Gastrocnemius medialis (tissue), 4 donors: Measurements from ENCODE around the gene SYCE3. TPM values are rescaled to one million over a fixed set of nuclear protein-coding genes. Genes with fewer than 3 reads are reported as not detected.
"Not testable (repeated sequence)": the region's sequence is repeated elsewhere in the genome, so short reads cannot be mapped to it uniquely, and the experiment has no call there.

Source experiments
- ATAC-seq, 2 donors: fragments of 150-250 bp; one replicate each; pipeline ENCODE4 v1.9.1; 2016
- DNase-seq, 2 donors: peaks; one replicate each; pipeline ENCODE4 v3.0.0-alpha.2; 2019
- H3K27ac ChIP-seq, 4 donors: fragments of 200-600 bp; sonication (generic); 1 replicate in 1 of 4; 2 replicates in 3 of 4; pipeline ENCODE4 v1.5.1; 2016 to 2018; ENCODE audit warnings: mild to moderate bottlenecking in 2 of 4, moderate library complexity in 1 of 4
- H3K27me3 ChIP-seq, 3 donors: fragments of 200-600 bp; sonication (generic) in 2 of 3; 1 replicate in 1 of 3; 2 replicates in 2 of 3; pipeline versions ENCODE4 v1.5.1 to v1.6.0; 2016 to 2019; ENCODE audit warnings: mild to moderate bottlenecking in 1 of 3, moderate library complexity in 1 of 3
- H3K36me3 ChIP-seq, 2 donors: fragments of 200-600 bp; sonication (generic) in 1 of 2; one replicate each; pipeline ENCODE4 v1.5.1; 2017 to 2018
- H3K4me1 ChIP-seq, 2 donors: fragments of 200-600 bp; sonication (generic) in 1 of 2; one replicate each; pipeline ENCODE4 v1.5.1; 2016 to 2017; ENCODE audit warnings: mild to moderate bottlenecking in 2 of 2
- H3K4me3 ChIP-seq, 4 donors: fragments of 200-600 bp; sonication (generic) in 3 of 4; 1 replicate in 1 of 4; 2 replicates in 3 of 4; pipeline ENCODE4 v1.5.1; 2016 to 2019; ENCODE audit warnings: mild to moderate bottlenecking in 2 of 4
- H3K9me3 ChIP-seq, 3 donors: fragments of 200-600 bp; sonication (generic) in 2 of 3; 1 replicate in 1 of 3; 2 replicates in 2 of 3; pipeline ENCODE4 v1.5.1; 2016 to 2019
- POLR2A ChIP-seq, 2 donors: fragments of 450-650 bp; IDR thresholded peaks; one replicate each; pipeline ENCODE4 v1.6.1; 2017; ENCODE audit warnings: antibody characterized with exemption in 2 of 2, mild to moderate bottlenecking in 2 of 2, moderate library complexity in 2 of 2
- in situ Hi-C, 4 donors: fragments of 200-750 bp; cut with MboI; loops; one replicate each; pipeline versions ENCODE4 v1.15.0 to v1.8.0; 2017; ENCODE audit warnings: low sequenced_read_pairs in 4 of 4
- intact Hi-C: fragments of 100-400 bp; cut with DNase I; formaldehyde crosslinking; loops from one replicate; pipeline ENCODE4 v1.15.1; 2023; ENCODE audit warnings: low total_unique reads
- total RNA-seq, 4 donors: library from RNA; depleted of rRNA; stranded (reverse); fragments of >200 nt; gene quantifications; one replicate each; pipeline versions ENCODE4 v1.1.0 to v1.2.3, GENCODE V29; 2016
- TF ChIP-seq, protein P1 (sequence below), 5 experiments: fragments of 450-650 bp in 3 of 5; fragments of 200-600 bp in 2 of 5; sonication (generic) in 2 of 5; IDR thresholded peaks in 4 of 5; conservative IDR thresholded peaks in 1 of 5; 1 replicate in 4 of 5; 2 replicates in 1 of 5; pipeline ENCODE4 v1.5.1; 2016 to 2019; ENCODE audit warnings: antibody characterized with exemption in 5 of 5, mild to moderate bottlenecking in 3 of 5, moderate library complexity in 3 of 5

SYCE3 gene
- total RNA-seq, 4 donors from 2014 or later, result not detected

DNA sequence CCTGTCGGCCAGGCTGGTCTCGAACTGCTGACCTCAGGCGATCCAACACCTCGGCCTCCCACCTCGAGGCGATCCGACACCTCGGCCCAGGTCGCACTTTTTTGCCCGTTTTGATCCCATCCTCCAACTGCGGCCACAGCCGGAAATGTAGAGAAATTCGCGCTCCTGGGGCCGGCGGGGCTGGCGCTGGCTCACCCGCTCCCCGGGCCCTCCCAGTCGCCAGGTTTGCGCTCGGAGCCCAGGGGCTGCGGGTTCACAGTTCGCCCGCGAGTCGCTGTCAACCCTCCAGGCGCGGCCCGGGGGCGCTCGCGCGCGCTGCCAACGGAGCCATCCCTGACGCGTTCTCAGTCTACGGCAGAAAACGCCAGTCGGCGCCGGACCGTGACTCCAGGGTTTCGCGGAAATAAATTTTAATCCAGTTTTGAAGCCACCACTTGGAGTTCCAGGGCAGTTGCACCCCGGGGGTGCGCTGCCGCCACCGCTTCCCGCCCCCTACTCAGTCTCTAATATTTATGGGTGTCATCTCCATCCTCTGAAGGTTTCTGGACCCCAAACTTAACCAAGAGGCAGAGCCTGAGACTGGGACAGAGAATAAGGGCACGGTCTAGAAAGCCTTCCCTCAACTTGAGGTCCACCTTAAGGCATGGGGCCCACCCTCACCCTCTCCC, 18.5 kb downstream of the SYCE3 start:
- Histone ChIP-seq H3K27ac (no peak overlapping the region), H3K4me1 (peaks cover 10 to 13% of the 10 kb centered on the region in 2 donors), H3K9me3 (no peaks in the 10 kb centered on the region), H3K4me3 (peak overlapping the region in 3 of 4 donors; percentile 25 to 44 (median 40)), H3K36me3 (no peaks in the 10 kb centered on the region), H3K27me3 (peaks cover 25 to 43% (median 41%) of the 10 kb centered on the region in 3 donors)
- intact Hi-C loops (no loop called here), in situ Hi-C loops (no loop called here)
- DNase-seq, result no peak
- no peak for TF ChIP-seq POLR2A (IDR thresholded peaks at IDR 0.05)
- TF ChIP-seq, protein P1, sequence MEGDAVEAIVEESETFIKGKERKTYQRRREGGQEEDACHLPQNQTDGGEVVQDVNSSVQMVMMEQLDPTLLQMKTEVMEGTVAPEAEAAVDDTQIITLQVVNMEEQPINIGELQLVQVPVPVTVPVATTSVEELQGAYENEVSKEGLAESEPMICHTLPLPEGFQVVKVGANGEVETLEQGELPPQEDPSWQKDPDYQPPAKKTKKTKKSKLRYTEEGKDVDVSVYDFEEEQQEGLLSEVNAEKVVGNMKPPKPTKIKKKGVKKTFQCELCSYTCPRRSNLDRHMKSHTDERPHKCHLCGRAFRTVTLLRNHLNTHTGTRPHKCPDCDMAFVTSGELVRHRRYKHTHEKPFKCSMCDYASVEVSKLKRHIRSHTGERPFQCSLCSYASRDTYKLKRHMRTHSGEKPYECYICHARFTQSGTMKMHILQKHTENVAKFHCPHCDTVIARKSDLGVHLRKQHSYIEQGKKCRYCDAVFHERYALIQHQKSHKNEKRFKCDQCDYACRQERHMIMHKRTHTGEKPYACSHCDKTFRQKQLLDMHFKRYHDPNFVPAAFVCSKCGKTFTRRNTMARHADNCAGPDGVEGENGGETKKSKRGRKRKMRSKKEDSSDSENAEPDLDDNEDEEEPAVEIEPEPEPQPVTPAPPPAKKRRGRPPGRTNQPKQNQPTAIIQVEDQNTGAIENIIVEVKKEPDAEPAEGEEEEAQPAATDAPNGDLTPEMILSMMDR (IDR thresholded peaks at IDR 0.05 in 4 of 5, conservative IDR thresholded peaks at IDR 0.05 in 1 of 5), result peak in 4 of 5 experiments; percentile 22 to 46 (median 38)
- ATAC-seq, result peak in 1 of 2 donors; percentile 34

DNA sequence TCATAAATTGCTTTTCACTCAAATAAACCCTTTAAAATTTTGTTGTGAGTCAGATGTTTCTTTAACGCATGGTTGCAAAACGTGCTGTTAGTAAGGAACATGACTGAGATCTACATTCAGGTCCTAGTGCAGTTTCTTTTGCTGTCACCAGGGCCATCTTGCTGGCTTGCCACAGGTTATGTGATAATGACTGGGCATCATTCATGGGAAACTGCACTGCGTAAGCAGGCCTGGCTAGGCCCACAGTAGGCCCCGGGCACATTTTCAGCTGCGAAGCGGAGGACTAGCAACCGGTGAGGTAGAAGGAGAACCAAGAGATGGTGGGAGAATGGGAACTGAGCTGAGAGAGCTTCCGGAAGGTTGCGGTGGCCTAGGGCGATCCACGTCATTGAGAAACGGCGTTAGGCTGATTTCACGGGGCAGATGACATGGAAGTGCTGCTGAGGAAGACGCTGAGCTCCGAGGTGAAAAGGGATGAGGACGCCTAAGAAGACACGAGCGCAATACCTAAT, 20.2 kb downstream of the SYCE3 start:
- intact Hi-C loops, result no loop called here
- TF ChIP-seq POLR2A (IDR thresholded peaks at IDR 0.05), result no peak
- TF ChIP-seq, protein P1 (IDR thresholded peaks at IDR 0.05 in 4 of 5, conservative IDR thresholded peaks at IDR 0.05 in 1 of 5), result no peak
- no peaks in the 10 kb centered on the region for H3K9me3 ChIP-seq
- no peaks in the 10 kb centered on the region for H3K36me3 ChIP-seq
- peaks cover 13 to 28% (median 25%) of the 10 kb centered on the region in 3 donors for H3K27me3 ChIP-seq
- no peak overlapping the region for H3K27ac ChIP-seq
- peaks cover 4 to 8% of the 10 kb centered on the region in 2 donors for H3K4me1 ChIP-seq
- ATAC-seq, result no peak
- in situ Hi-C loops, result no loop called here
- no peak overlapping the region for H3K4me3 ChIP-seq
- no peak for DNase-seq

DNA sequence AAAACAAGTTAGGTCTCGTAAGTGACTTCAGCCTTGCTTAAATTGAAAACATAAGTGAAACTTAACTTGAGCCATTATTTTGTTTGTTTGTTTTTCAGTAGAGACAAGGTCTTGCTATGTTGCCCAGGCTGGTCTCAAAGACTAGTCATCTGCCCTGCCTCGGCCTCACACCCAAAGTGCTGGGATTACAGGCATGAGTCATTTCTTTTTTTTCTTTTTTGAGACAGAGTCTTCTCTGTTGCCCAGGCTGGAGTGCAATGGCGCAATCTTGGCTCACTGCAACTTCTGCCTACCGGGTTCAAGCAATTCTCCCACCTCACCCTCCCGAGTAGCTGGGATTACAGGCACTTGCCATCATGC, 21.1 kb downstream of the SYCE3 start:
- H3K36me3 ChIP-seq, intact Hi-C loops, H3K4me3 ChIP-seq, in situ Hi-C loops, H3K4me1 ChIP-seq, H3K9me3 ChIP-seq, ATAC-seq, DNase-seq: not testable (repeated sequence)
- Histone ChIP-seq H3K27me3 (peaks cover 17 to 22% (median 21%) of the 10 kb centered on the region in 3 donors), H3K27ac (peak overlapping the region in 1 of 4 donors; percentile 31)

DNA sequence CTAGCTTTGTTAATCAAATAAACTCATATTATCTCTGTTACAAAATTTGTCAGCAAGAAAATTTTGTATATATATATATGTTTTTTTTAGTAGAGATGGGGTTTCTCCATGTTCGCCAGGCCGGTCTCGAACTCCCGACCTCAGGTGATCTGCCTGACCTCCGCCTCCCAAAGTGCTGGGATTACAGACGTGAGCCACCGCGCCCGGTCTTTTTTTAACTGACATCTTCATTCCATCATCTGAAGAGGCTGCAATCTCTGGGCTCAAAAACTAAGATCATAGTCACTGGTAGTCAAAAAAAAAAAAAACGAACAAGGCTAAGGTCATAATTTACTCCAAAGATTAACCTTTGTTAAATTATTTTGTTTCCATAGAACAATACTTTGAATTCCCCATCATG, 22.3 kb downstream of the SYCE3 start:
- peaks cover 9 to 18% (median 18%) of the 10 kb centered on the region in 3 donors for H3K27me3 ChIP-seq
- no peaks in the 10 kb centered on the region for H3K36me3 ChIP-seq
- H3K27ac ChIP-seq, result peak overlapping the region in 3 of 4 donors; percentile 75 to 87 (median 85)
- intact Hi-C loops (no loop called here), in situ Hi-C loops (no loop called here)
- H3K4me3 ChIP-seq, result no peak overlapping the region
- ATAC-seq (no peak), DNase-seq (no peak)
- H3K4me1 ChIP-seq, result peaks cover 4 to 8% of the 10 kb centered on the region in 2 donors
- no peaks in the 10 kb centered on the region for H3K9me3 ChIP-seq
- TF ChIP-seq, protein P1 (IDR thresholded peaks at IDR 0.05 in 4 of 5, conservative IDR thresholded peaks at IDR 0.05 in 1 of 5), result no peak
- TF ChIP-seq POLR2A (IDR thresholded peaks at IDR 0.05), result no peak

DNA sequence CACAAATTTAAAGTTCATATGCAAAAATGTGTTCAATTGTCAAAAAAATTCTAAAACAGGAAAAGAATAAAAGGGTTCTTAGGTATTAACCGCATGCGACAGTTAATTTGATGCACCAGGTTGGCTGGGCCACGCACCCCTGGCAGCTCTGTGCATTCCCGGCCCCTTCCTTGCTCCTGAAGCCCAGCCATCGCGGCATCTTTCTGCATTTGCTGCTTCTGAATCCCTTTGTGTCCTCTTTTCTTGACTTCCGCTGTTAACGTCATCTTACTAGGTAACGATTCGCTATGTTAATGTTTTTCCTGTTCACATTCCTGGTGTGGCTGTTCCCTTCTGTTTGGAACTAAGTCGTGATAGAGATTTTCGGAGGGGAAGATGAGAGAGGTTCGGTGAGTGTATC, 25.0 kb downstream of the SYCE3 start:
- no peak for TF ChIP-seq POLR2A (IDR thresholded peaks at IDR 0.05)
- TF ChIP-seq, protein P1 (IDR thresholded peaks at IDR 0.05 in 4 of 5, conservative IDR thresholded peaks at IDR 0.05 in 1 of 5), result no peak
- H3K27me3 ChIP-seq, result peaks cover 16 to 20% (median 17%) of the 10 kb centered on the region in 3 donors
- peaks cover 0 to 6% of the 10 kb centered on the region in 2 donors for H3K4me1 ChIP-seq
- intact Hi-C loops (no loop called here), in situ Hi-C loops (no loop called here)
- ATAC-seq, result no peak
- no peaks in the 10 kb centered on the region for H3K9me3 ChIP-seq
- H3K27ac ChIP-seq, result peak overlapping the region in 1 of 4 donors; percentile 87
- H3K36me3 ChIP-seq, result no peaks in the 10 kb centered on the region
- no peak for DNase-seq
- no peak overlapping the region for H3K4me3 ChIP-seq
